Loucy (cell line): ENCODE results near the gene FAM53A.

Source experiments
- CTCF ChIP-seq: fragments of 200-600 bp; sonication (generic); conservative IDR thresholded peaks from 2 replicates; pipeline ENCODE4 v1.5.1; 2014; ENCODE audit warnings: mild to moderate bottlenecking, antibody characterized with exemption, low read length
- EZH2phosphoT487 ChIP-seq: fragments of 200-600 bp; IDR thresholded peaks from 2 replicates; pipeline ENCODE4 v1.6.1; 2018; ENCODE audit warnings: antibody characterized with exemption, mild to moderate bottlenecking, moderate library complexity, borderline replicate concordance

GRCh38 chr4:1600211-1600780 is 83.8 kb downstream of the FAM53A start:
- no peak for TF ChIP-seq CTCF
- no peak for TF ChIP-seq EZH2phosphoT487
